H1 (cell line): ENCODE measurements around the gene KLF2. TPM values are rescaled to one million over a fixed set of nuclear protein-coding genes. Genes with fewer than 3 reads are reported as not detected.

Experiments used
- CTCF ChIA-PET: fragments of 300-600 bp; sonication (Branson Sonifier 250); formaldehyde crosslinking; loops from one replicate; lab custom pipeline; 2021; ENCODE audit not compliant: partially characterized antibody; lab: Charles Lee
- POLR2A ChIA-PET: fragments of 300-600 bp; sonication (Branson Sonifier 250); formaldehyde crosslinking; loops from one replicate; lab custom pipeline; 2021; ENCODE audit warnings: inconsistent platforms; ENCODE audit not compliant: partially characterized antibody; lab: Charles Lee
- DNase-seq, 2 experiments: peaks; one replicate each; pipeline versions ENCODE4 v3.0.0 to v3.0.0-alpha.2; 2010 to 2022; ENCODE audit warnings: low spot score in 2 of 2, low read depth in 1 of 2, mixed read lengths in 1 of 2
- FAIRE-seq: peaks from 2 replicates; lab custom pipeline; 2011; peaks lifted over from hg19 to GRCh38; lab: Jason Lieb, UNC
- H2AFZ ChIP-seq: 2 replicates; pipeline ENCODE4 v1.8.1; 2012; ENCODE audit warnings: low read length, inconsistent platforms
- H2AK5ac ChIP-seq: 2 replicates; pipeline ENCODE4 v1.6.1; 2013; ENCODE audit warnings: low read depth, low read length
- H2BK120ac ChIP-seq: replicated peaks from 2 replicates; pipeline ENCODE3; 2013; ENCODE audit warnings: low read depth, low read length, inconsistent platforms
- H2BK12ac ChIP-seq: 2 replicates; pipeline ENCODE4 v1.6.1; 2013; ENCODE audit warnings: low read depth, low read length
- H2BK15ac ChIP-seq: 2 replicates; pipeline ENCODE4 v1.6.1; 2013; ENCODE audit warnings: low read length
- H2BK20ac ChIP-seq: 2 replicates; pipeline ENCODE4 v1.6.1; 2013; ENCODE audit warnings: low read length
- H2BK5ac ChIP-seq: 2 replicates; pipeline ENCODE4 v1.6.1; 2013; ENCODE audit warnings: low read depth, low read length
- H3K14ac ChIP-seq: 2 replicates; pipeline ENCODE4 v1.6.1; 2013; ENCODE audit warnings: inconsistent platforms; ENCODE audit not compliant: insufficient read length
- H3K18ac ChIP-seq: 2 replicates; pipeline ENCODE4 v1.6.1; 2013; ENCODE audit warnings: low read length; ENCODE audit errors: extremely low read depth
- H3K23ac ChIP-seq: 2 replicates; pipeline ENCODE4 v1.6.1; 2013; ENCODE audit warnings: inconsistent platforms; ENCODE audit not compliant: insufficient read length
- H3K23me2 ChIP-seq: 2 replicates; pipeline ENCODE4 v1.6.1; 2013; ENCODE audit warnings: low read depth, low read length
- H3K27ac ChIP-seq: 2 replicates; pipeline ENCODE4 v1.6.1; 2011; ENCODE audit warnings: low read depth, low read length, inconsistent platforms
- H3K27me3 ChIP-seq, 4 experiments: replicated peaks in 1 of 4; 1 replicate in 1 of 4; 2 replicates in 3 of 4; pipeline versions ENCODE4 v1.6.1 to v1.8.1; 2011 to 2013; ENCODE audit warnings: low read length in 3 of 4, mild to moderate bottlenecking in 3 of 4, inconsistent platforms in 2 of 4, mixed read lengths in 2 of 4, moderate library complexity in 1 of 4; ENCODE audit not compliant: control insufficient read depth in 3 of 4, insufficient read depth in 3 of 4; ENCODE audit errors: extremely low read depth in 1 of 4
- H3K36me3 ChIP-seq, 4 experiments: 2 replicates each; pipeline versions ENCODE4 v1.6.1 to v1.8.1; 2011 to 2013; ENCODE audit warnings: mild to moderate bottlenecking in 4 of 4, low read length in 3 of 4, moderate library complexity in 2 of 4, control low read depth in 1 of 4, inconsistent platforms in 1 of 4; ENCODE audit not compliant: insufficient read depth in 4 of 4, control insufficient read depth in 2 of 4
- H3K4ac ChIP-seq: replicated peaks from 2 replicates; pipeline ENCODE3; 2013; ENCODE audit warnings: low read length, low read depth, mixed read lengths, inconsistent platforms; ENCODE audit not compliant: insufficient read length
- H3K4me1 ChIP-seq, 4 experiments: replicated peaks in 1 of 4; 1 replicate in 1 of 4; 2 replicates in 3 of 4; pipeline versions ENCODE4 v1.6.1 to v1.8.1; 2011 to 2013; ENCODE audit warnings: low read length in 3 of 4, inconsistent platforms in 2 of 4, mixed read lengths in 1 of 4; ENCODE audit not compliant: insufficient read depth in 4 of 4, control insufficient read depth in 3 of 4
- H3K4me2 ChIP-seq, 2 experiments: 2 replicates each; pipeline versions ENCODE4 v1.6.1 to v1.8.1; 2011 to 2013; ENCODE audit warnings: low read depth in 2 of 2, low read length in 2 of 2, control low read depth in 1 of 2, inconsistent platforms in 1 of 2, mild to moderate bottlenecking in 1 of 2; ENCODE audit not compliant: insufficient read depth in 1 of 2
- H3K4me3 ChIP-seq, 4 experiments: fragments of 200-600, 300-600 bp in 1 of 4; sonication (generic), shearing (Covaris generic), sonication (Bioruptor Twin) in 1 of 4; 2 replicates each; pipeline versions ENCODE4 v1.5.1 to v1.8.1; 2011 to 2016; ENCODE audit warnings: low read length in 4 of 4, low read depth in 3 of 4, control low read depth in 2 of 4, inconsistent platforms in 2 of 4, mild to moderate bottlenecking in 2 of 4, mixed read lengths in 1 of 4, moderate library complexity in 1 of 4; ENCODE audit not compliant: insufficient read depth in 2 of 4; ENCODE audit errors: extremely low read depth in 1 of 4
- H3K56ac ChIP-seq: replicated peaks from 2 replicates; pipeline ENCODE3; 2013; ENCODE audit warnings: low read depth, mild to moderate bottlenecking, mixed read lengths, low read length, inconsistent platforms; ENCODE audit not compliant: insufficient read length
- H3K79me1 ChIP-seq: 2 replicates; pipeline ENCODE4 v1.6.1; 2013; ENCODE audit warnings: low read depth, low read length, control low read depth
- H3K79me2 ChIP-seq, 2 experiments: 2 replicates each; pipeline versions ENCODE4 v1.6.1 to v1.8.1; 2012 to 2013; ENCODE audit warnings: low read length in 2 of 2, mild to moderate bottlenecking in 2 of 2, inconsistent platforms in 1 of 2; ENCODE audit not compliant: insufficient read depth in 2 of 2, control insufficient read depth in 1 of 2
- H3K9ac ChIP-seq, 4 experiments: replicated peaks in 1 of 4; 1 replicate in 1 of 4; 2 replicates in 3 of 4; pipeline versions ENCODE4 v1.6.1 to v1.8.1; 2011 to 2013; ENCODE audit warnings: low read depth in 3 of 4, low read length in 3 of 4, control low read depth in 2 of 4, mild to moderate bottlenecking in 2 of 4, moderate library complexity in 2 of 4, inconsistent platforms in 1 of 4; ENCODE audit errors: extremely low read depth in 1 of 4
- H3K9me3 ChIP-seq, 2 experiments: 2 replicates each; pipeline versions ENCODE4 v1.6.1 to v1.8.1; 2012 to 2013; ENCODE audit warnings: mild to moderate bottlenecking in 2 of 2, moderate library complexity in 2 of 2, control low read depth in 1 of 2, inconsistent platforms in 1 of 2, low read depth in 1 of 2, low read length in 1 of 2, mixed read lengths in 1 of 2; ENCODE audit not compliant: insufficient read depth in 2 of 2
- H4K20me1 ChIP-seq, 2 experiments: replicated peaks in 1 of 2; 2 replicates each; pipeline versions ENCODE3 to v1.8.1; 2011 to 2013; ENCODE audit warnings: inconsistent platforms in 2 of 2, low read length in 2 of 2, mild to moderate bottlenecking in 1 of 2; ENCODE audit not compliant: insufficient read depth in 2 of 2, control insufficient read depth in 1 of 2
- H4K5ac ChIP-seq: 2 replicates; pipeline ENCODE4 v1.6.1; 2013; ENCODE audit warnings: low read length, low read depth, mixed read lengths, inconsistent platforms; ENCODE audit not compliant: insufficient read length
- H4K8ac ChIP-seq: 2 replicates; pipeline ENCODE4 v1.8.0; 2013; ENCODE audit warnings: mild to moderate bottlenecking, moderate library complexity, low read length, inconsistent platforms; ENCODE audit not compliant: insufficient read depth; ENCODE audit errors: extremely low read depth
- H4K91ac ChIP-seq: replicated peaks from 2 replicates; pipeline ENCODE3; 2013; ENCODE audit warnings: low read length, mixed read lengths, inconsistent platforms; ENCODE audit not compliant: insufficient read length
- ASH2L ChIP-seq: fragments of 200-600, 300-600 bp; sonication (generic); IDR thresholded peaks from one replicate; pipeline ENCODE4 v1.7.1; 2017; ENCODE audit warnings: low read length
- BACH1 ChIP-seq: IDR thresholded peaks from 2 replicates; pipeline ENCODE4 v1.6.1; 2012; ENCODE audit warnings: low read length, improper control_type of control experiment
- BCL11A ChIP-seq, 2 experiments: IDR thresholded peaks; one replicate each; pipeline ENCODE4 v1.6.1; 2011; ENCODE audit warnings: low read depth in 2 of 2, low read length in 2 of 2, mild to moderate bottlenecking in 2 of 2
- CHD1 ChIP-seq: IDR thresholded peaks from 2 replicates; pipeline ENCODE4 v1.6.1; 2012; ENCODE audit warnings: low read depth, low read length, improper control_type of control experiment
- CREB1 ChIP-seq: IDR thresholded peaks from 2 replicates; pipeline ENCODE4 v1.6.1; 2012; ENCODE audit warnings: inconsistent platforms
- CTBP2 ChIP-seq: IDR thresholded peaks from 2 replicates; pipeline ENCODE4 v1.7.0; 2011; ENCODE audit warnings: borderline replicate concordance, mild to moderate bottlenecking, moderate library complexity, mixed read lengths, low read length; ENCODE audit not compliant: insufficient read depth, insufficient read length
- MAFK ChIP-seq: IDR thresholded peaks from 2 replicates; pipeline ENCODE4 v1.6.1; 2012; ENCODE audit warnings: low read depth, mild to moderate bottlenecking, improper control_type of control experiment, low read length
- NRF1 ChIP-seq: IDR thresholded peaks from 2 replicates; pipeline ENCODE4 v1.6.1; 2011; ENCODE audit warnings: mild to moderate bottlenecking, low read depth, low read length, improper control_type of control experiment
- RAD21 ChIP-seq, 2 experiments: IDR thresholded peaks in 1 of 2; conservative IDR thresholded peaks in 1 of 2; 2 replicates each; pipeline ENCODE4 v1.6.1; 2011; ENCODE audit warnings: low read depth in 2 of 2, low read length in 2 of 2, improper control_type of control experiment in 1 of 2, inconsistent platforms in 1 of 2, mild to moderate bottlenecking in 1 of 2, moderate library complexity in 1 of 2
- SIRT6 ChIP-seq: IDR thresholded peaks from one replicate; pipeline ENCODE4 v1.7.1; 2012; ENCODE audit warnings: low read length, inconsistent platforms
- SRF ChIP-seq: IDR thresholded peaks from 2 replicates; pipeline ENCODE4 v1.6.1; 2011; ENCODE audit warnings: mild to moderate bottlenecking, low read depth, low read length, moderate library complexity
- TCF12 ChIP-seq: IDR thresholded peaks from 2 replicates; pipeline ENCODE4 v1.6.1; 2011; ENCODE audit warnings: low read depth, mild to moderate bottlenecking, low read length
- WGBS, 2 experiments: shearing (Covaris generic) in 1 of 2; methylation state at CpG; one replicate each; pipeline versions ENCODE4 v1.1.6 to v1.1.7; 2013 to 2015; ENCODE audit warnings: low lambda C conversion rate in 2 of 2, mixed read lengths in 2 of 2, inconsistent platforms in 1 of 2, low coverage in 1 of 2, missing lambda C conversion rate in 1 of 2; ENCODE audit not compliant: insufficient replicate concordance in 2 of 2, insufficient coverage in 1 of 2, insufficient read length in 1 of 2; ENCODE audit errors: extremely low coverage in 1 of 2, missing lambda C conversion rate in 1 of 2; 5-methylcytosine and 5-hydroxymethylcytosine counted together
- polyA plus RNA-seq, 7 experiments: library from polyadenylated mRNA; depleted of rRNA in 3 of 7; stranded (reverse) in 5 of 7; unstranded in 2 of 7; fragments of >200 nt in 5 of 7; fragments of 200-250 nt in 2 of 7; gene quantifications; 1 replicate in 5 of 7; 2 replicates in 1 of 7; 4 replicates in 1 of 7; pipeline versions ENCODE4 v1.2.1 to v1.2.3, GENCODE V29; 2011 to 2013; ENCODE audit warnings: missing spikeins in 2 of 7, mixed read lengths in 2 of 7
- total RNA-seq: library from RNA; stranded (reverse); fragmentation: NEBNext Ultra II Directional; extraction: Animal tissue kit (Norgen Biotek cat#: 25700); gene quantifications from 2 replicates; pipeline ENCODE4 v1.2.1, GENCODE V29; 2021
- TF ChIP-seq, protein P1 (sequence below): IDR thresholded peaks from 2 replicates; pipeline ENCODE4 v1.6.1; 2011; ENCODE audit warnings: low read length, improper control_type of control experiment
- TF ChIP-seq, protein P2 (sequence below): IDR thresholded peaks from 2 replicates; pipeline ENCODE4 v1.6.1; 2012; ENCODE audit warnings: inconsistent platforms

Gene KLF2
- total and polyA plus RNA-seq, 2 of the 8 experiments (the other 6 are each of a cell fraction or from before 2014, with no cell fraction given): 0.19 to 0.33 TPM

DNA sequence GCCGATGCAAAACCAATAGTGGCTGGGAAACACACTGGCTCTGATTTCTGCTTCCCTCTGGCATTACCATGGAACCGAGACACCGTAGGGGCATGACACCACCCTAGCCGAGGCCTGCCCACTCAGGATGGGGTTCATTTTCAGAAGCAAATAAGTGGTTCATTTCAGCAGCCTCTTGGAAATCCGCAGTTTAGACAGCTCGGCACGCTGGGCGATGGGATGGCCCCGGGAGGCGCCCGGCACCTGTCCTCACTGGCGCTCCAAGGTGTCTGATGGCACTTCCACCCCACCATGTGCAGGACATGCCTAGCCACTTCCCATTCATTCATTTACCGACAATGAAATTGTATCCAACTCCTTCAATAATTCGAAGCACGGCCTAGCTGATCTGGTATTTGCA is 33.8 kb downstream of the KLF2 start:
- no peak overlapping the region for H2BK5ac ChIP-seq
- H3K27me3 ChIP-seq: no peaks in the 10 kb centered on the region
- no peak overlapping the region for H2BK15ac ChIP-seq
- H2BK20ac ChIP-seq: no peak overlapping the region
- no peak overlapping the region for H3K14ac ChIP-seq
- CTCF ChIA-PET: interaction anchor here (0.9 to 2.3 kb wide), 4 partner anchors 10 to 208 kb away, joined by 3 to 10 read pairs (median 4); no protein-coding TSS in a partner anchor
- no peak overlapping the region for H2BK12ac ChIP-seq
- H3K9ac ChIP-seq: no peak overlapping the region
- H3K4me2 ChIP-seq: no peak overlapping the region
- H3K4ac ChIP-seq: no peak overlapping the region
- no peaks in the 10 kb centered on the region; a peak in 1 of 7 replicates for H3K4me1 ChIP-seq
- peaks cover 0 to 6% (median 0%) of the 10 kb centered on the region in 4 experiments; a peak in 3 of 8 replicates for H3K36me3 ChIP-seq
- H3K79me1 ChIP-seq: no peaks in the 10 kb centered on the region
- H3K9me3 ChIP-seq: no peaks in the 10 kb centered on the region
- no peak overlapping the region for H3K23ac ChIP-seq
- no peak overlapping the region for H3K4me3 ChIP-seq
- no peak for DNase-seq
- no peak overlapping the region for H3K18ac ChIP-seq
- POLR2A ChIA-PET: no interaction called here
- 94% methylated on average over 15 of the region's 15 CpGs; no CpG with 5 or more reads in 1 of the 2 experiments for WGBS, 2 experiments
- no peak overlapping the region for H2AK5ac ChIP-seq
- H3K79me2 ChIP-seq: no peaks in the 10 kb centered on the region
- H4K91ac ChIP-seq: no peak overlapping the region
- no peak for FAIRE-seq
- H3K23me2 ChIP-seq: no peaks in the 10 kb centered on the region
- no peak overlapping the region for H2AFZ ChIP-seq
- H4K8ac ChIP-seq: peak overlapping the region; percentile 8; the same call in 1 of the 2 replicates
- no peak overlapping the region for H4K5ac ChIP-seq
- H3K56ac ChIP-seq: no peak overlapping the region
- no peak overlapping the region for H2BK120ac ChIP-seq
- H3K27ac ChIP-seq: no peak overlapping the region
- H4K20me1 ChIP-seq: peaks cover 1% of the 10 kb centered on the region in 2 experiments
- no peak for TF ChIP-seq SRF
- TF ChIP-seq CHD1: no peak
- no peak for TF ChIP-seq SIRT6
- no peak for TF ChIP-seq CREB1
- no peak for TF ChIP-seq TCF12
- no peak for TF ChIP-seq RAD21 (IDR thresholded peaks at IDR 0.05 in 1 of 2, conservative IDR thresholded peaks at IDR 0.05 in 1 of 2; ENCODE audit: low read depth in 2 of 2, low read length in 2 of 2)
- TF ChIP-seq BACH1: no peak
- TF ChIP-seq, protein P1, sequence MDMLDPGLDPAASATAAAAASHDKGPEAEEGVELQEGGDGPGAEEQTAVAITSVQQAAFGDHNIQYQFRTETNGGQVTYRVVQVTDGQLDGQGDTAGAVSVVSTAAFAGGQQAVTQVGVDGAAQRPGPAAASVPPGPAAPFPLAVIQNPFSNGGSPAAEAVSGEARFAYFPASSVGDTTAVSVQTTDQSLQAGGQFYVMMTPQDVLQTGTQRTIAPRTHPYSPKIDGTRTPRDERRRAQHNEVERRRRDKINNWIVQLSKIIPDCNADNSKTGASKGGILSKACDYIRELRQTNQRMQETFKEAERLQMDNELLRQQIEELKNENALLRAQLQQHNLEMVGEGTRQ: no peak
- TF ChIP-seq CTBP2: no peak
- TF ChIP-seq MAFK: no peak
- TF ChIP-seq NRF1: no peak
- TF ChIP-seq, protein P2, sequence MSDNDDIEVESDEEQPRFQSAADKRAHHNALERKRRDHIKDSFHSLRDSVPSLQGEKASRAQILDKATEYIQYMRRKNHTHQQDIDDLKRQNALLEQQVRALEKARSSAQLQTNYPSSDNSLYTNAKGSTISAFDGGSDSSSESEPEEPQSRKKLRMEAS: no peak
- TF ChIP-seq ASH2L: no peak
- no peak for TF ChIP-seq BCL11A (IDR thresholded peaks at IDR 0.05; ENCODE audit: low read depth in 2 of 2, low read length in 2 of 2)
